ENCODE measurements around the gene IGLON5.
A peak's percentile ranks its signal among the peaks of the same experiment; 100 is the strongest.

Gene IGLON5

DNA sequence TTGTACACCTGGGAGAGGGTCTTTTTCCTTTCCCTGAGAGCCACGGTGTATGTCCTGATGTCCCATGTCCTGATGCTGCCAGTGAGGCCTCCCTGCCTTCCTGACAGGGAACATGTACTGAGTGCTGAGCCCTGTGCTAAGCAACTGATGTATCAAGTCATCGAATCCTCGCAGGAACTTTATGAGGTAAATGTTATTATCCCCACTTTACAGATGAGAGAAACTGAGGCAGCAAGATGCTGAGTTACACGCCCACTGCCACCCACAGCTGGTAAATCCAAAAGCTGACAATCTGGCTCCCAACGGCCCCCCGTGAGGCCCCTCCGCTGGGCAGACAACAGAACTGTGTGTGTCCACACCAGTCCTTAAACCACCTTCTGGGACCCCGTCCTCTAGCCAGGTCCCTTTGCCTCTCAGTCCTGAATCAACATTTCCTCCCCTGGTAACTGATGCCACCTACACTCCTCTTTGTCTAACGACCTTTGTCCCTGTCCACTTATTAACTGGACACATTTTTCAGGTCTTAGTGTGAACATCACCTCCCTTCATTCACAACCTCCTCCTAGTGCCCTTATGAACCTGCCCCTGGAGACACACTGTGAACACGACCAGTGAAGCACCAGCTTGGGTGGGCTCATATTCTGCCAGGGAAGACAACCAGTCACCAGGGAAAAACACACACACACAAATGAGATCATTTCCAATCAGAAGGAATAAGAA lies 35.9 kb downstream of the IGLON5 start:
- H3K36me3 ChIP-seq (ENCODE audit: control insufficient read depth in 1 of 2, insufficient read depth in 2 of 2, low read length in 2 of 2): peaks cover 12 to 60% of the 10 kb centered on the region in 2 donors
- no peaks in the 10 kb centered on the region for H3K27me3 ChIP-seq (ENCODE audit: control insufficient read depth in 1 of 2, insufficient read depth in 2 of 2, low read length in 2 of 2)
- no peak overlapping the region for H3K9ac ChIP-seq (ENCODE audit: low read depth in 1 of 2, low read length in 2 of 2)
- no peak overlapping the region for H3K4me3 ChIP-seq (ENCODE audit: low read depth in 1 of 2, low read length in 2 of 2)
- no peak overlapping the region for H3K27ac ChIP-seq (ENCODE audit: low read depth, low read length)
- H3K4me1 ChIP-seq (ENCODE audit: control insufficient read depth in 1 of 2, insufficient read depth in 2 of 2, low read length in 2 of 2): no peaks in the 10 kb centered on the region
- no peaks in the 10 kb centered on the region for H3K9me3 ChIP-seq (ENCODE audit: control insufficient read depth in 1 of 2, low read length in 2 of 2)

DNA sequence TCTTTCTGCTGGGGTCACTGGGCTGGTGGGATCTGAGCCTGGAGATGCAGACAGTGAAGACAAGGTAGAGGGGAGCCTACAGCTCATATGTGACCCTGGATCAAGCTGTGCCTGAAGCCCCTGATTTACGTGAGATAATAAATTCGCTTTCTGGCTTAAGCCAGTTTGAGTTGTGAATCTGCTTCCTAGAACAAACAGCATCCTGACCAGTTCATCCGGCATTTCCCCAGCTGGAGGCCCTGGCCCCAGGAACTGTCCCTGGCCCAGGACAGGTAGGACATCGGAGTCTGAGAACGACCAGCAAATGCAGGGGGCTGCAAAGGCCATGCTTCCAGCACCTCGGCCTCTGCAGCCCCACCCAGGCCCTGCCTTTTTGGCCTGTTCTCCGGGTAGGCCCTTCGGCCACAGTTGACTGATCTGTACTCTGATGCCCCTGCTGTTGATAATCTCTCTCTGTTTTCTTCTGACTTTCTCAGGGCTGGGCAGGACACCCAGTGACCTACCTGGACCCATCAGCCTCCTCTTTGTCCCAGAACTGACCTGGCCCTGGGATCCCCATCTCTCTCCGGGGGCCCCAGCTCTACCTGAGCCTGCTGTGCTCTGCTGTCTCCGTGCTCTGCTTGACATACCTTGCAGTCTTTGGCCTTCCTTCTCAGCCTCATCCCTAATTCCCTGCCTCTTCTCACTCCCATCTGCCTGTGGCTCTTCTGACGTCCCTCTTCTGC lies 40.0 kb downstream of the IGLON5 start:
- no peak overlapping the region for H3K27ac ChIP-seq (ENCODE audit: low read depth, low read length)
- no peaks in the 10 kb centered on the region for H3K9me3 ChIP-seq (ENCODE audit: control insufficient read depth in 1 of 2, low read length in 2 of 2)
- H3K36me3 ChIP-seq (ENCODE audit: control insufficient read depth in 1 of 2, insufficient read depth in 2 of 2, low read length in 2 of 2): peaks cover 16 to 59% of the 10 kb centered on the region in 2 donors
- no peaks in the 10 kb centered on the region for H3K27me3 ChIP-seq (ENCODE audit: control insufficient read depth in 1 of 2, insufficient read depth in 2 of 2, low read length in 2 of 2)
- H3K4me1 ChIP-seq (ENCODE audit: control insufficient read depth in 1 of 2, insufficient read depth in 2 of 2, low read length in 2 of 2): no peaks in the 10 kb centered on the region
- H3K9ac ChIP-seq (ENCODE audit: low read depth in 1 of 2, low read length in 2 of 2): no peak overlapping the region
- H3K4me3 ChIP-seq (ENCODE audit: low read depth in 1 of 2, low read length in 2 of 2): no peak overlapping the region

DNA sequence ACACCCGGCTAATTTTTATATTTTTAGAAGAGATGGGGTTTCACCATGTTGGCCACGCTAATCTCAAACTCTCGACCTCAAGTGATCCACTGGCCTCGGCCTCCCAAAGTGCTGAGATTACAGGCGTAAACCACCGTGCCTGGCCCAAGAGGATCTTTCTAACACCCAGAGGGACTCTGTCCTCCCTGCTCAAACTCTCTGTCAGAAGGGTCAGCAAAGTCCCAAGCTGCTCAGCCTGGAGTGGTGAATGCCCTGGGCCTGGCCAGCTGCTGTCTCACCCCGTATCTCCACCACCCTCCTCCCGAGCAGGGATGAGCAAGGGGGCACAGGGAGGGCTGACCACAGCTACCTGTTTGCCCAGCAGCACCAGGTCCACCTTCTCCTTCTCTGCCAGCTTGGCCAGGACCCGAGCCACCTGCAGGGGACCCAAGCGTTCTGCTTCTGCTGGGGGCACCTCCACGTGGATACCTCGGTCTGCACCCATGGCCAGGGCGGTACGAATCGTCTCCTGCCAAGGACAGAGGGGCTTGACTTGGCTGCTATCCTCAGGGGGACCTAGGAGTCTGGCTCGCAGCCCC lies 41.4 kb downstream of the IGLON5 start:
- no peaks in the 10 kb centered on the region for H3K9me3 ChIP-seq (ENCODE audit: control insufficient read depth in 1 of 2, low read length in 2 of 2)
- no peaks in the 10 kb centered on the region for H3K27me3 ChIP-seq (ENCODE audit: control insufficient read depth in 1 of 2, insufficient read depth in 2 of 2, low read length in 2 of 2)
- H3K9ac ChIP-seq (ENCODE audit: low read depth in 1 of 2, low read length in 2 of 2): no peak overlapping the region
- H3K36me3 ChIP-seq (ENCODE audit: control insufficient read depth in 1 of 2, insufficient read depth in 2 of 2, low read length in 2 of 2): peaks cover 16 to 45% of the 10 kb centered on the region in 2 donors
- H3K4me3 ChIP-seq (ENCODE audit: low read depth in 1 of 2, low read length in 2 of 2): no peak overlapping the region
- H3K4me1 ChIP-seq (ENCODE audit: control insufficient read depth in 1 of 2, insufficient read depth in 2 of 2, low read length in 2 of 2): no peaks in the 10 kb centered on the region
- H3K27ac ChIP-seq (ENCODE audit: low read depth, low read length): no peak overlapping the region

DNA sequence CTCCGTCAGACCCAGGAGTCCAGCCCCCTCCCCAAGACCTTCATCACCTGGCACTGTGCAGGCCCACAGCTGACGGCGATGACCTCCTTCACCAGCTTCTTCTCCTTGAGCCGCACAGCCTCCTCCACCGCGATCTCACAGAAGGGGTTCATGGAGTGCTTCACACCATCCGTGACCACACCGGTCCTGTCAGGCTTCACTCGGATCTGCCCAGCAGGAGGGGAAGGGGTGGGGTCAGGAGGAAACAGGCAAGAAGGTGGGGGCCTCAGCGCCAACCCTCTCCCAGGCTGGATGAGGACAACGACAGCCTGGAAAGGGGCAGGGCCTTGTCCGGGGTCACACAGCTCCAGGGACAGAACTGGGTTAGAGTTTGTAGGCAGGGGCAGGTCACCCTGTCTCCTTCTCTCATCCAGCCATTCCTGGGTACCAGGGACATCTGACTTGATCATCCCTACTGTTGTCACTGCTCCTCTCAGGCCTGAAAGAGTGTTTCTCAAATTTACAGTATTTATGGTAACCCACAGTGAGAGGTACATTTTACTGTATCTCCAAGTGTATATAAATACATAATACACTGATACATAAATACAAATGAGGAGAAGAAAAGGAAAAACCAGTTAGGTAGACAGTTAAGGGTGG lies 42.8 kb downstream of the IGLON5 start:
- Histone ChIP-seq H3K9ac (ENCODE audit: low read depth in 1 of 2, low read length in 2 of 2) (peak overlapping the region in 1 of 2 donors; percentile 20), H3K27me3 (ENCODE audit: control insufficient read depth in 1 of 2, insufficient read depth in 2 of 2, low read length in 2 of 2) (no peaks in the 10 kb centered on the region), H3K4me3 (ENCODE audit: low read depth in 1 of 2, low read length in 2 of 2) (no peak overlapping the region), H3K27ac (ENCODE audit: low read depth, low read length) (no peak overlapping the region), H3K4me1 (ENCODE audit: control insufficient read depth in 1 of 2, insufficient read depth in 2 of 2, low read length in 2 of 2) (no peaks in the 10 kb centered on the region), H3K9me3 (ENCODE audit: control insufficient read depth in 1 of 2, low read length in 2 of 2) (no peaks in the 10 kb centered on the region), H3K36me3 (ENCODE audit: control insufficient read depth in 1 of 2, insufficient read depth in 2 of 2, low read length in 2 of 2) (peaks cover 16 to 44% of the 10 kb centered on the region in 2 donors)

DNA sequence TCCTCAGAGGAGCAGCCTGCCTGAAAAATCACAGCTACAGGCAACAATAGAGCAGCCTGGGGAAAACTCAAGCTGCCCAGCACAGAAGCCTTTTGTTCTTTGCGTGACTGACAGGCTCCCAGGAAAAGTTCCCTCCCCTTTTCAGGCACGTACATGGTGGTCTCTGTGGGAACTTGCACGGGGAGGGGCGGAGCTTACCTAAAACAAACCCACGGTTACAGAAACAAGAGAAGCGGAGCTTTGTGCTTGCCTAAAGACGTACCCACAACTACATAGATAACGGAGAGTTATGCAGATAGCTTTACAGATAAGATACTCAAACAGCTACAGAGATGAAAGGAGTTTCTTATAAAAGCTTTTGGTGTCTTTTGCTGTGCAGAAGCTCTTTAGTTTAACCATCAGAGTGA lies 43.3 kb downstream of the IGLON5 start:
- Histone ChIP-seq H3K4me3 (ENCODE audit: low read depth in 1 of 2, low read length in 2 of 2) (no peak overlapping the region), H3K9me3 (ENCODE audit: control insufficient read depth in 1 of 2, low read length in 2 of 2) (no peaks in the 10 kb centered on the region), H3K4me1 (ENCODE audit: control insufficient read depth in 1 of 2, insufficient read depth in 2 of 2, low read length in 2 of 2) (no peaks in the 10 kb centered on the region), H3K27ac (ENCODE audit: low read depth, low read length) (no peak overlapping the region), H3K27me3 (ENCODE audit: control insufficient read depth in 1 of 2, insufficient read depth in 2 of 2, low read length in 2 of 2) (no peaks in the 10 kb centered on the region), H3K9ac (ENCODE audit: low read depth in 1 of 2, low read length in 2 of 2) (no peak overlapping the region), H3K36me3 (ENCODE audit: control insufficient read depth in 1 of 2, insufficient read depth in 2 of 2, low read length in 2 of 2) (peaks cover 16 to 42% of the 10 kb centered on the region in 2 donors)

DNA sequence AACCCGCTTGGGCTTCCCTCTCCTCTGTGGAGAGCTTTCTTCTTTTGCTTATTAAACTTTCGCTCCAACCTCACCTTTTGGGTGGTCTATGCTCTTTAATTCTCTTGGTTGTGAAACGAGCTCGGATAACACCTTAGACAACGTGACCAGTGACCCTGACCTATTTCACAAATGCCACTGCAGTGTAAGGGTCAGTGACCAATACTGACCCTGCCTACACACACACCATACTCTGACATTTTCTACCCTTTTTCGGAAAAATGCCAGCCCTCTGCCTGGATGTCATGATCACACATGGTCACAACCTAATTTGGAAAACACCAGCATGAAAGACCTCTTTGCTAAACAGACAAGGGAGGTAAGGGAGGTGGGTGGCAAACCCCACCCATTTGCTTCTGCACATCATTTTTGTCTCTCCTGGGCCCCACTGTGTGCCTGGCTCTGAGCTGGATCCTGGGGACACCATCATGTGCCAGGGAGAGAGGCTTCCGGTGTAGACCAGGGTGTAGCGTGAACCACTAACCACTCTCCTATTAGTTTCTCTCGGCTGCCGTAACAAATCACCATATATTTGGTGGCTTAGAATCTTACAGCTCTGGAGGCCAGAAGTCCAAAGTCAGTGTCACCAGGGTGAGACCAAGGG lies 44.8 kb downstream of the IGLON5 start:
- H3K36me3 ChIP-seq (ENCODE audit: control insufficient read depth in 1 of 2, insufficient read depth in 2 of 2, low read length in 2 of 2): peaks cover 11 to 27% of the 10 kb centered on the region in 2 donors
- no peak overlapping the region for H3K27ac ChIP-seq (ENCODE audit: low read depth, low read length)
- H3K4me3 ChIP-seq (ENCODE audit: low read depth in 1 of 2, low read length in 2 of 2): no peak overlapping the region
- no peaks in the 10 kb centered on the region for H3K4me1 ChIP-seq (ENCODE audit: control insufficient read depth in 1 of 2, insufficient read depth in 2 of 2, low read length in 2 of 2)
- H3K27me3 ChIP-seq (ENCODE audit: control insufficient read depth in 1 of 2, insufficient read depth in 2 of 2, low read length in 2 of 2): no peaks in the 10 kb centered on the region
- no peak overlapping the region for H3K9ac ChIP-seq (ENCODE audit: low read depth in 1 of 2, low read length in 2 of 2)
- no peaks in the 10 kb centered on the region for H3K9me3 ChIP-seq (ENCODE audit: control insufficient read depth in 1 of 2, low read length in 2 of 2)

DNA sequence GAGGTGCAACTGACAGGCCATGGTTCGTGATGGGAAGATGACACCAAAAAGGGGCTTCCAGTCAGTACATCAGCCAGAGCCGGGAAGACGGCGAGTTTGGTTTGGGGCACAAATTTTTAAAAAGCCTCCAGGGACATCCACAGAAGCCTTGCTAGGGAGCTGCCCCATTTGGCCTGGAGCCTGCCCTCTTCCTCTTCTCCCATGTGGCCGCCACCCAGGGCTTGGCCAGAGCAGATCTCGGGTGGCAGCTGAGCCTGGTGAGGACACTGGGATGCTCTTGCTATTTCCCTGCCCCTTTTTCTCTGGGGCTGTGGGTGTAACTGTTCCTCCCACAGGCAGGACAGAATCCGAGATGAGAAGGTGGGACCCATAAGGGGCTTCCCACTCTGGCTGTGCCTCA lies 46.5 kb downstream of the IGLON5 start:
- Histone ChIP-seq H3K4me3 (ENCODE audit: low read depth in 1 of 2, low read length in 2 of 2) (no peak overlapping the region), H3K9ac (ENCODE audit: low read depth in 1 of 2, low read length in 2 of 2) (no peak overlapping the region), H3K27ac (ENCODE audit: low read depth, low read length) (no peak overlapping the region), H3K36me3 (ENCODE audit: control insufficient read depth in 1 of 2, insufficient read depth in 2 of 2, low read length in 2 of 2) (peaks cover 4 to 10% of the 10 kb centered on the region in 2 donors), H3K27me3 (ENCODE audit: control insufficient read depth in 1 of 2, insufficient read depth in 2 of 2, low read length in 2 of 2) (no peaks in the 10 kb centered on the region), H3K4me1 (ENCODE audit: control insufficient read depth in 1 of 2, insufficient read depth in 2 of 2, low read length in 2 of 2) (peaks cover under 1 to 6% of the 10 kb centered on the region in 2 donors), H3K9me3 (ENCODE audit: control insufficient read depth in 1 of 2, low read length in 2 of 2) (no peaks in the 10 kb centered on the region)

DNA sequence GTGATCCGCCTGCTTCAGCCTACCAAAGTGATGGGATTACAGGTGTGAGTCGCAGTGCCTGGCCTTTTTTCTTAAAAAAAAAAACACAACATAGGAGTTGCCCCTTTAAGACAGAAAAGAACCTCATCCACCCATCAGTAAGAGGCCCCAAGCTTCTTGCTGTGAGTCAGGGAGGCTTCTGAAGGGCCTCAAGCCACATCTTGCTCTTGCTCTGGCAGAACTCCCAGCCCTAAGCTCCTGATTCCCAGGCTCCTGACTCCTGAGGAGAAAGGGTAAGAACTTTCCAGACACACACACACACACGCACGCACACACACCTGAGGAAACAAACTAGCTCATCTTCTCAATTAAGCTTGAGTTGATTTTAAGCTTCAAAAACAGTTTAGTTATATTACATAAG lies 47.9 kb downstream of the IGLON5 start:
- H3K27ac ChIP-seq (ENCODE audit: low read depth, low read length): no peak overlapping the region
- peaks cover under 1 to 5% of the 10 kb centered on the region in 2 donors for H3K36me3 ChIP-seq (ENCODE audit: control insufficient read depth in 1 of 2, insufficient read depth in 2 of 2, low read length in 2 of 2)
- no peak overlapping the region for H3K9ac ChIP-seq (ENCODE audit: low read depth in 1 of 2, low read length in 2 of 2)

DNA sequence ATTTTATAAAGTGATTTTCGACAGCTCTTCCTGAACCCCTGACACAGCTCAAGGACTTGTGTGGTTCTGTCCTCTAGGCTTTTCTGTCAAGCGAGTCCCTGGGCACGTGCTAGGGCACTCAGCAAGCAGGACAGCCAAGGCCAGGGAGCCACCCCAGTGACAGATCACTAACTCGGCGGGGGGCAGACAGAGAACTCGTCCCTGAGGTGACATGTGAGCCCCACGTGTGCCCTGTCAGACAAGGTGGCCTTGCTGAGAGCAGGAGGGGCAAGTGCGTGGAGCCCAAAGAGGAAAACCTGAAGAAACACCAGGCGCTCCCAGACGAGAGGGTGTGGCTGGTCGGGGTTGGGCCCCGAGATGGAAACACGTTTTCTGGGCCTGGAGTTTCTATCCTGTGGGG lies 49.8 kb downstream of the IGLON5 start:
- H3K36me3 ChIP-seq (ENCODE audit: control insufficient read depth in 1 of 2, insufficient read depth in 2 of 2, low read length in 2 of 2): no peaks in the 10 kb centered on the region
- no peak overlapping the region for H3K4me3 ChIP-seq (ENCODE audit: low read depth in 1 of 2, low read length in 2 of 2)
- H3K4me1 ChIP-seq (ENCODE audit: control insufficient read depth in 1 of 2, insufficient read depth in 2 of 2, low read length in 2 of 2): peaks cover 9 to 31% of the 10 kb centered on the region in 2 donors
- no peak overlapping the region for H3K9ac ChIP-seq (ENCODE audit: low read depth in 1 of 2, low read length in 2 of 2)
- no peak overlapping the region for H3K27ac ChIP-seq (ENCODE audit: low read depth, low read length)
- no peaks in the 10 kb centered on the region for H3K27me3 ChIP-seq (ENCODE audit: control insufficient read depth in 1 of 2, insufficient read depth in 2 of 2, low read length in 2 of 2)
- no peaks in the 10 kb centered on the region for H3K9me3 ChIP-seq (ENCODE audit: control insufficient read depth in 1 of 2, low read length in 2 of 2)

More for the DNA sequence above, 47.9 kb downstream of the IGLON5 start:
- no peaks in the 10 kb centered on the region for H3K27me3 ChIP-seq (ENCODE audit: control insufficient read depth in 1 of 2, insufficient read depth in 2 of 2, low read length in 2 of 2)
- no peak overlapping the region for H3K4me3 ChIP-seq (ENCODE audit: low read depth in 1 of 2, low read length in 2 of 2)
- H3K4me1 ChIP-seq (ENCODE audit: control insufficient read depth in 1 of 2, insufficient read depth in 2 of 2, low read length in 2 of 2): peaks cover 5 to 19% of the 10 kb centered on the region in 2 donors
- no peaks in the 10 kb centered on the region for H3K9me3 ChIP-seq (ENCODE audit: control insufficient read depth in 1 of 2, low read length in 2 of 2)

All from duodenal mucosa (tissue), 2 donors.